MCF 10A (cell line): ENCODE data around the gene ADCY5. TPM values are rescaled to one million over a fixed set of nuclear protein-coding genes. Genes with fewer than 3 reads are reported as not detected.

ENCODE experiments used
- BruUV-seq: library from RNA; stranded (reverse); fragments of 400-500 nt; replicated peaks from 2 replicates; lab custom pipeline; 2021; lab: Mats Ljungman, UMichigan
- CTCF ChIA-PET: fragments of 300-600 bp; sonication (Branson Sonifier 250); formaldehyde crosslinking; extraction: SDS; loops from one replicate; lab custom pipeline; 2021; ENCODE audit warnings: antibody characterized with exemption, inconsistent platforms; lab: Yijun Ruan, JAX
- POLR2A ChIA-PET: fragments of 300-600, 350-650 bp; sonication (Branson Sonifier 250); formaldehyde crosslinking; extraction: SDS; loops from one replicate; lab custom pipeline; 2020; ENCODE audit warnings: antibody characterized with exemption, inconsistent platforms; lab: Yijun Ruan, JAX
- DNase-seq: peaks from one replicate; pipeline ENCODE4 v3.0.0-alpha.2; 2018; ENCODE audit not compliant: unreplicated experiment
- H3K27ac Mint-ChIP-seq: one replicate; pipeline ENCODE4 v1.8.0; 2022; ENCODE audit warnings: mild to moderate bottlenecking, low read depth, mixed read lengths; ENCODE audit not compliant: unreplicated experiment
- H3K27me3 Mint-ChIP-seq: one replicate; pipeline ENCODE4 v1.8.0; 2022; ENCODE audit warnings: mixed read lengths; ENCODE audit not compliant: insufficient read depth, unreplicated experiment
- H3K36me3 Mint-ChIP-seq: one replicate; pipeline ENCODE4 v1.8.0; 2022; ENCODE audit warnings: mild to moderate bottlenecking, moderate library complexity, mixed read lengths; ENCODE audit not compliant: insufficient read depth, unreplicated experiment
- H3K4me1 Mint-ChIP-seq: one replicate; pipeline ENCODE4 v1.8.0; 2022; ENCODE audit warnings: mixed read lengths; ENCODE audit not compliant: insufficient read depth, unreplicated experiment
- H3K4me3 Mint-ChIP-seq: one replicate; pipeline ENCODE4 v1.8.0; 2022; ENCODE audit warnings: mild to moderate bottlenecking, moderate library complexity, mixed read lengths; ENCODE audit not compliant: unreplicated experiment
- H3K9me3 Mint-ChIP-seq: one replicate; pipeline ENCODE4 v1.8.0; 2022; ENCODE audit warnings: mixed read lengths; ENCODE audit not compliant: unreplicated experiment
- CTCF ChIP-seq: fragments of 200-600 bp; IDR thresholded peaks from one replicate; pipeline ENCODE4 v1.8.0; 2022; ENCODE audit warnings: antibody characterized with exemption, mild to moderate bottlenecking; ENCODE audit not compliant: unreplicated experiment
- intact Hi-C: fragments of 100-400 bp; cut with micrococcal nuclease; formaldehyde crosslinking; loops from 2 replicates; pipeline ENCODE4 v1.14.1; 2022
- total RNA-seq: library from RNA; stranded (reverse); gene quantifications from 2 replicates; pipeline ENCODE4 v1.2.3, GENCODE V29; 2022

The ADCY5 gene
- total RNA-seq, 1 experiment from 2014 or later: not detected

- no peak for TF ChIP-seq CTCF
- no peak for DNase-seq
- peaks cover 66% of the 10 kb centered on the region for H3K27me3 Mint-ChIP-seq
- BruUV-seq: no TSS peak
- no peaks in the 10 kb centered on the region for H3K36me3 Mint-ChIP-seq
- intact Hi-C loops: no loop called here
- H3K27ac Mint-ChIP-seq: no peak overlapping the region
- H3K4me1 Mint-ChIP-seq: peaks cover 6% of the 10 kb centered on the region
- no peak overlapping the region for H3K4me3 Mint-ChIP-seq
- ChIA-PET CTCF (interaction anchor here (0.7 to 3.4 kb wide), 7 partner anchors 60 to 1741 kb away, joined by 3 to 11 read pairs (median 3); no protein-coding TSS in a partner anchor), POLR2A (no interaction called here)
- H3K9me3 Mint-ChIP-seq: no peaks in the 10 kb centered on the region
Measured at GRCh38 chr3:123324880-123325765, 123.8 kb downstream of the ADCY5 start.

GRCh38 chr3:123323781-123324180 is 125.1 kb downstream of the ADCY5 start:
- H3K27ac Mint-ChIP-seq: no peak overlapping the region
- H3K9me3 Mint-ChIP-seq: no peaks in the 10 kb centered on the region
- BruUV-seq: no TSS peak
- no peak for TF ChIP-seq CTCF
- H3K27me3 Mint-ChIP-seq: peaks cover 79% of the 10 kb centered on the region
- no peaks in the 10 kb centered on the region for H3K4me1 Mint-ChIP-seq
- intact Hi-C loops: no loop called here
- ChIA-PET CTCF (interaction anchor here (0.7 to 1.2 kb wide), 3 partner anchors 9 to 165 kb away, joined by 3 to 5 read pairs (median 4); no protein-coding TSS in a partner anchor), POLR2A (interaction anchor here (1.5 kb wide), 1 partner anchor 49 kb away, joined by 5 read pairs; no protein-coding TSS in a partner anchor)
- no peak for DNase-seq
- no peaks in the 10 kb centered on the region for H3K36me3 Mint-ChIP-seq
- H3K4me3 Mint-ChIP-seq: no peak overlapping the region

GRCh38 chr3:123322866-123323265 is 126.0 kb downstream of the ADCY5 start:
- CTCF ChIA-PET: interaction anchor here (0.6 to 1.2 kb wide), 5 partner anchors 8 to 468 kb away, joined by 3 to 4 read pairs (median 3); no protein-coding TSS in a partner anchor
- H3K27me3 Mint-ChIP-seq: peaks cover 79% of the 10 kb centered on the region
- no TSS peak for BruUV-seq

More at GRCh38 chr3:123322866-123323265, 126.0 kb downstream of the ADCY5 start:
- Mint-ChIP-seq H3K4me1 (no peaks in the 10 kb centered on the region), H3K27ac (no peak overlapping the region), H3K36me3 (no peaks in the 10 kb centered on the region), H3K4me3 (no peak overlapping the region), H3K9me3 (no peaks in the 10 kb centered on the region)
- POLR2A ChIA-PET: interaction anchor here (0.5 to 1.5 kb wide), 2 partner anchors 50 to 239 kb away, joined by 3 to 5 read pairs; no protein-coding TSS in a partner anchor
- intact Hi-C loops: no loop called here
- no peak for DNase-seq
- TF ChIP-seq CTCF: no peak
